HL-60 (cell line): ENCODE data around the gene GALNT12.

Experiments
- TF ChIP-seq, protein P1 (sequence below): IDR thresholded peaks from one replicate; pipeline ENCODE4 v1.5.1; 2011; ENCODE audit warnings: low read length, control low read depth, inconsistent platforms; ENCODE audit not compliant: insufficient read depth
- TF ChIP-seq, protein P2 (sequence below): IDR thresholded peaks from 2 replicates; pipeline ENCODE4 v1.6.1; 2012; ENCODE audit warnings: low read depth; ENCODE audit not compliant: insufficient replicate concordance

DNA sequence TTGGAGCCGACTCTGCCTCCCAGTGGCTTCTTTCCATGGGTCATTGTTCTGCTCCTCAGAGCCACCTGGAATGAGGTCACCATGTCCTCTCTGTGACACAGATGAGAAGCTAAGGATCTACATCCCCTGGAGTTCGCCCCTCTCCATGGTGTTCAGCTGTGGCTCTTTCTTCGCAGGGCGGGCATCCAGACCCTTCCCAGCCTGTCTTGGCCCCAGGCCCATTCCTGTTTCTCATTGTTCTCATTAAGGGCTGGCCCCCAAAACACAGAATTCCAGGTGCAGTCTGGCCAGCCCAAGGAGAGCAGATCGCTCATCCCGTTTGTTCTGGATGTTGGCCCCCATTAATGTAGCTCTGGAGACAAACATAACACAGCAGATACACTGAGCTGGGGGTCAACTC lies 69.8 kb downstream of the GALNT12 start:
- TF ChIP-seq, protein P1, sequence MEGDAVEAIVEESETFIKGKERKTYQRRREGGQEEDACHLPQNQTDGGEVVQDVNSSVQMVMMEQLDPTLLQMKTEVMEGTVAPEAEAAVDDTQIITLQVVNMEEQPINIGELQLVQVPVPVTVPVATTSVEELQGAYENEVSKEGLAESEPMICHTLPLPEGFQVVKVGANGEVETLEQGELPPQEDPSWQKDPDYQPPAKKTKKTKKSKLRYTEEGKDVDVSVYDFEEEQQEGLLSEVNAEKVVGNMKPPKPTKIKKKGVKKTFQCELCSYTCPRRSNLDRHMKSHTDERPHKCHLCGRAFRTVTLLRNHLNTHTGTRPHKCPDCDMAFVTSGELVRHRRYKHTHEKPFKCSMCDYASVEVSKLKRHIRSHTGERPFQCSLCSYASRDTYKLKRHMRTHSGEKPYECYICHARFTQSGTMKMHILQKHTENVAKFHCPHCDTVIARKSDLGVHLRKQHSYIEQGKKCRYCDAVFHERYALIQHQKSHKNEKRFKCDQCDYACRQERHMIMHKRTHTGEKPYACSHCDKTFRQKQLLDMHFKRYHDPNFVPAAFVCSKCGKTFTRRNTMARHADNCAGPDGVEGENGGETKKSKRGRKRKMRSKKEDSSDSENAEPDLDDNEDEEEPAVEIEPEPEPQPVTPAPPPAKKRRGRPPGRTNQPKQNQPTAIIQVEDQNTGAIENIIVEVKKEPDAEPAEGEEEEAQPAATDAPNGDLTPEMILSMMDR: no peak
- TF ChIP-seq, protein P2, sequence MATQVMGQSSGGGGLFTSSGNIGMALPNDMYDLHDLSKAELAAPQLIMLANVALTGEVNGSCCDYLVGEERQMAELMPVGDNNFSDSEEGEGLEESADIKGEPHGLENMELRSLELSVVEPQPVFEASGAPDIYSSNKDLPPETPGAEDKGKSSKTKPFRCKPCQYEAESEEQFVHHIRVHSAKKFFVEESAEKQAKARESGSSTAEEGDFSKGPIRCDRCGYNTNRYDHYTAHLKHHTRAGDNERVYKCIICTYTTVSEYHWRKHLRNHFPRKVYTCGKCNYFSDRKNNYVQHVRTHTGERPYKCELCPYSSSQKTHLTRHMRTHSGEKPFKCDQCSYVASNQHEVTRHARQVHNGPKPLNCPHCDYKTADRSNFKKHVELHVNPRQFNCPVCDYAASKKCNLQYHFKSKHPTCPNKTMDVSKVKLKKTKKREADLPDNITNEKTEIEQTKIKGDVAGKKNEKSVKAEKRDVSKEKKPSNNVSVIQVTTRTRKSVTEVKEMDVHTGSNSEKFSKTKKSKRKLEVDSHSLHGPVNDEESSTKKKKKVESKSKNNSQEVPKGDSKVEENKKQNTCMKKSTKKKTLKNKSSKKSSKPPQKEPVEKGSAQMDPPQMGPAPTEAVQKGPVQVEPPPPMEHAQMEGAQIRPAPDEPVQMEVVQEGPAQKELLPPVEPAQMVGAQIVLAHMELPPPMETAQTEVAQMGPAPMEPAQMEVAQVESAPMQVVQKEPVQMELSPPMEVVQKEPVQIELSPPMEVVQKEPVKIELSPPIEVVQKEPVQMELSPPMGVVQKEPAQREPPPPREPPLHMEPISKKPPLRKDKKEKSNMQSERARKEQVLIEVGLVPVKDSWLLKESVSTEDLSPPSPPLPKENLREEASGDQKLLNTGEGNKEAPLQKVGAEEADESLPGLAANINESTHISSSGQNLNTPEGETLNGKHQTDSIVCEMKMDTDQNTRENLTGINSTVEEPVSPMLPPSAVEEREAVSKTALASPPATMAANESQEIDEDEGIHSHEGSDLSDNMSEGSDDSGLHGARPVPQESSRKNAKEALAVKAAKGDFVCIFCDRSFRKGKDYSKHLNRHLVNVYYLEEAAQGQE: no peak
